Natural killer cell treated with Interleukin-12 subunit alpha and Interleukin-12 subunit beta and Interleukin-15 and Interleukin-18, amount 100 ng/mL, for 72 hours (primary cell): ENCODE measurements around the gene CST3. TPM values are rescaled to one million over a fixed set of nuclear protein-coding genes. Genes with fewer than 3 reads are reported as not detected.

Experiments used
- ATAC-seq, 2 donors: fragments of 150-1000 bp; cut with Tn5 transposase in 1 of 2; sonication (Bioruptor Pico), chemical (Tn5 transposase) in 1 of 2; 2 replicates each; pipeline ENCODE4 v1.10.0; 2021
- DNase-seq: peaks from one replicate; pipeline ENCODE4 v3.0.0; 2022; ENCODE audit warnings: low spot score
- H3K27ac Mint-ChIP-seq, 2 donors: 1 replicate in 1 of 2; 2 replicates in 1 of 2; pipeline ENCODE4 v1.8.0; 2022; ENCODE audit warnings: mixed read lengths in 2 of 2, mild to moderate bottlenecking in 1 of 2, moderate library complexity in 1 of 2
- H3K27me3 Mint-ChIP-seq, 2 donors: 1 replicate in 1 of 2; 2 replicates in 1 of 2; pipeline ENCODE4 v1.8.0; 2022; ENCODE audit warnings: mixed read lengths in 2 of 2
- H3K36me3 Mint-ChIP-seq: one replicate; pipeline ENCODE4 v1.8.0; 2022; ENCODE audit warnings: mixed read lengths
- H3K4me1 Mint-ChIP-seq, 2 donors: 1 replicate in 1 of 2; 2 replicates in 1 of 2; pipeline ENCODE4 v1.8.0; 2022; ENCODE audit warnings: low read depth in 2 of 2, mixed read lengths in 2 of 2, mild to moderate bottlenecking in 1 of 2
- H3K4me3 Mint-ChIP-seq: one replicate; pipeline ENCODE4 v1.8.0; 2022; ENCODE audit warnings: mixed read lengths
- H3K9me3 Mint-ChIP-seq: 2 replicates; pipeline ENCODE4 v1.8.0; 2022; ENCODE audit warnings: mixed read lengths
- total RNA-seq, 2 donors: library from RNA; stranded (reverse); gene quantifications; one replicate each; pipeline ENCODE4 v1.2.3, GENCODE V29; 2022

Gene CST3
- total RNA-seq, 2 donors from 2014 or later = 5.4 to 16.6 TPM

DNA sequence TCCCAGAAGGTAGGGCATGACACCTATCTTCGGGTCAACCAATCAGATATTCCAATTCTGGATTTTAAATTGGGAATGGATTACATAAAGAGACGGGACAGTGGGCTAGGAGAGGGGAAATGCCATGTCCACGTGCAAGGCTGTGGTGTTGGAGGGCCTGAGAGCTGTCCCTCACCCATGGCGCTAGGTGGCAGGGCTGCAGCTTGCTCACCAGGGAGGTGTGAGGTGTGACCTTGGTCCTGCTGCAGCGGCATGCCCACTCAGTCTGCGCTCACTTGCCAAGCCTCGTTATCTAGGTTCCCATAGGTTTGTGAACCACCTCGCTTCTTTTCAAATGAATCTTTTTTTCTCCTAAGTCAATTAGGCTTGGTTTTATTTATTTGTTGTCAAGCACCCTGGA lies 19.4 kb upstream of the CST3 start:
- Mint-ChIP-seq H3K4me3 (no peak overlapping the region), H3K27ac (no peak overlapping the region), H3K27me3 (peaks cover 7 to 20% of the 10 kb centered on the region in 2 donors), H3K36me3 (no peaks in the 10 kb centered on the region), H3K9me3 (no peaks in the 10 kb centered on the region), H3K4me1 (no peaks in the 10 kb centered on the region)
- DNase-seq (no peak), ATAC-seq (no peak)

DNA sequence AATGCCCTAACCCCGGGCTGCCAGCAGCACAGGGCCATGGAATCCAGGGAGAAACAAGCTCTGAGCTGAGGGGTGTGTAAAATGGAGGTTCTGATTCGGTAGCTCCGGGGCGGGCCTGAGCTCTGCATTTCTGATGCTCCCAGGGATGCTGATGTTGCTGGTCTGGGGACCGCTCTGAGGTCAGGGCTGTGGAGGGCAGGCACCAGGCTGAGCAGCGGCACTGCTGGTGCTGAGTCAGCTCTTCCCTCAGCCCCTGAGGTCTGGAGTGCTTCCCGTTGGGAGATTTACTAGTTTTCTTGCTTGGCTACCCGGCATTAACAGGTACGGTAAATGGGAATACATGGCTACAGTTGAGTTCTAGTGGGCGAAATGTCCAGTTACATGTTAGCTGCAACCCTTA lies 18.6 kb upstream of the CST3 start:
- no peaks in the 10 kb centered on the region for H3K9me3 Mint-ChIP-seq
- peaks cover 7 to 20% of the 10 kb centered on the region in 2 donors for H3K27me3 Mint-ChIP-seq
- H3K36me3 Mint-ChIP-seq = no peaks in the 10 kb centered on the region
- DNase-seq (no peak), ATAC-seq (no peak)
- no peak overlapping the region for H3K4me3 Mint-ChIP-seq
- H3K4me1 Mint-ChIP-seq = no peaks in the 10 kb centered on the region
- H3K27ac Mint-ChIP-seq = no peak overlapping the region

DNA sequence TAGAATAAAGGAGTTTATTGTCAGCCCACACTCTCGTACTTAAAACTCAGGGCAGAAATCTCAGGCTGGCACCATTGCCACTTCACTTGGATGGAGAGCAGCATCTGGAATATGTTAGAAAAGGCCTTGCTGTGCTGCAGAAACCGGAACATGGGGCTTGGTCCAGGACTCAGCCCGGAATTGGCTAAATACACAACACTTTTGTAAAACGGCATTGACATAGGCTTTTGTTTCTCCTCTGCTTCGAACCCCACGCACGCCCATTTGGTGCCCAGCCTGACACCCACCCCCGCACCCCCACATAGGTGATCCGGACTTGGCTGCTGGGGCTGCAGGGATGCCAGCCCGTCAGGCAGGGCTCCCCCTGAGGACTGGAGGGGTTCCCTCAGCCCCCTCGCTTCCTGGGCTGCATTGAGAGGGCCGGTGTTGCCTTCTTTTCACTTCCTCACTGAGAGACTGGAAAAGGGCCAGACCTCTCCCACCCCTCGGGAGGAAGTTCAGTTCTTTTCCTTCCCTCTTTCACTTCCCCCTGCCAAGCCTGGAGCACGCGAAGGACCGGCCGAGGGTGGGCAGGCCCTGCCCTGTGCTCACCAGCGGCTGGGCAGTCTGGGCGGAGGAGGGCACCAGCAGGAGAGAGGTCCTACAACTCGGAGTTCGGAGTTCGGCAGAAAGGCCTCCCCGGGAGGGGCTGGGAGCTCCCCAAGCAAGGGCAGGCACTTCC lies 17.9 kb upstream of the CST3 start:
- Mint-ChIP-seq H3K36me3 (no peaks in the 10 kb centered on the region), H3K27ac (no peak overlapping the region), H3K27me3 (peaks cover 7 to 20% of the 10 kb centered on the region in 2 donors), H3K9me3 (no peaks in the 10 kb centered on the region), H3K4me1 (no peaks in the 10 kb centered on the region), H3K4me3 (no peak overlapping the region)
- DNase-seq (no peak), ATAC-seq (no peak)

DNA sequence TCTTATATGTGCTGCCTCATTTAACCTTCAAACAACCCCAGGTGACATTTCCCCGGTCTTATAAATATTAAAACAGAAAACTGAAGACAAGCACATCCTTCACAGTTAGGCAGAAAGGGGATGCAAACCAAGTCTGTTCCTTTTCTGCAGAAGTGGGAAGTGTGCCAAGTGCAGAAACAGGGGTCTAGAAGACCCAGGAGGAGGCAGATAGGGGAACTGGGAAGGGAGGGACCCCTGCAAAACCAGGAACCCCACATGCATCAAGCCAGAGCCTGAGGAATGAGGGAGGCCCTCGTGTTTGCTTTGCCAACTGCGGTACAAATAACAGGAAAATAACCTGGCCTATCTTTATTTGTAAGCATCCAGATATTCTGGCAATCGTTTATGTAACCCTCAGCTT lies 17.0 kb upstream of the CST3 start:
- ATAC-seq (no peak), DNase-seq (no peak)
- Mint-ChIP-seq H3K4me1 (no peaks in the 10 kb centered on the region), H3K4me3 (no peak overlapping the region), H3K36me3 (no peaks in the 10 kb centered on the region), H3K27ac (no peak overlapping the region), H3K27me3 (peaks cover 7 to 20% of the 10 kb centered on the region in 2 donors), H3K9me3 (no peaks in the 10 kb centered on the region)

DNA sequence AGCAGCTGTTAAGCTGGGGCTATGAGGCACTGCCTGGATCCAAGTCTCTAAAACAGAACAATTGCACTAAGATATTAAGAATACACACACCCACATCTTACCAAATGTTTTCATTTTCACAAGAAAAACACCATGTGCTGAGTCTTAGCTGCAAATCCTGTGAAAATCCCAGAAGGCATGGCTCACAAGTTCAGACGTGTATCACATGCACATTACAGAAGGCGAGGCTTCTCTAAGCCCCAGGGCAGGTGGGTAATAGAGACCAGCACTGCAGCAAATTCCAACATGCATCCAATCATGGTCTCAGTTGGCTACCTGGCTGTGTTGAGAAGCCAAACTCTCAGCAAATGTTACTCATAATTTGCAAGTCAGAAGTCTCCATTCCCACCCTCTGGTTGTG lies 16.2 kb upstream of the CST3 start:
- ATAC-seq (no peak), DNase-seq (no peak)
- Mint-ChIP-seq H3K27ac (no peak overlapping the region), H3K4me1 (no peaks in the 10 kb centered on the region), H3K27me3 (peaks cover 7 to 20% of the 10 kb centered on the region in 2 donors), H3K36me3 (no peaks in the 10 kb centered on the region), H3K9me3 (no peaks in the 10 kb centered on the region), H3K4me3 (no peak overlapping the region)

DNA sequence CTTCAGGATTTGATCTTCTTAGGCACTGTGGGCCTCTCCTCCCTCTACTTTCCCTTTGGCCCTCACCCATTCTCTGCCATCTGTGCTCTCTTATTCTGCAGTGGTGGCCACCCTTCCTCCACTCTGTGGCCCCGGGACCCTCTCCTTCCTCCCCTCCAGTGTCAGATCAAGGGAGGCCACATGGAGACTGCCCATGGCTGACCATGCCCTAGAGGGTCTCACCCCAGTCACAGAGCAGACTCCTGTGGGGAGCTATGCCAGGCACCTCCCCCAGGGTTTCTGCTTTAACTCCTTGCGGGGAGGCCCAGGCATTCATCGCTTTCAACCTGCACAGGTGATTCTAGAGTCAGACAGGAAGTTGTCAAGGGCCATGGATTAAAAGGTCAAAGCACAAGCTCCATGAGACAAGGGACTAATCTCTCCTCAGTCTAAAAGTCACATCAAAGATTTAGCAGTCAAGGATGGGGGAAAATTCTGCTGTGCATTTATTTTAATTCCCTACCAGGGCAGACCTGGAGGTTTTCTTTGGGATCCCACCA lies 15.7 kb upstream of the CST3 start:
- ATAC-seq (no peak), DNase-seq (no peak)
- Mint-ChIP-seq H3K4me1 (no peaks in the 10 kb centered on the region), H3K27ac (no peak overlapping the region), H3K9me3 (no peaks in the 10 kb centered on the region), H3K4me3 (no peak overlapping the region), H3K36me3 (no peaks in the 10 kb centered on the region), H3K27me3 (peaks cover 7 to 20% of the 10 kb centered on the region in 2 donors)

DNA sequence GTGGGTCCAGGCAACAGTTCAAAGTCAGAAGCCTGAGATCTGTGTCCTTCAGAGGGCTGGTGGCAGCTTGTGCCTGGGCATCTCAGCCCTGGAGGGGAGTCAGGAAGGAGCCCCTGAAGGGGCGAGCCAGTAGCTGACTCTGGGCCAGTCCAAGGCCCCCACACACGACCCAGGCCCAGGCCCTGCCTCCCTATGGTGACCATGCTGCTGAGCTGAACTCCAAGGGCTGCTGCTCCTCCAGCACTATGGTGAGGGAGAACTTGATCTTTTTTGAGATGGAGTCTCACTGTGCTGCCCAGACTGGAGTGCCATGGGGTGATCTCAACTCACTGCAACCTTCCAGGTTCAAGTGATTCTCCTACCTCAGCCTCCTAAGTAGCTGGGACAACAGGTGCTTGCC lies 15.2 kb upstream of the CST3 start:
- Mint-ChIP-seq H3K9me3 (no peaks in the 10 kb centered on the region), H3K36me3 (no peaks in the 10 kb centered on the region)
- DNase-seq = no peak

DNA sequence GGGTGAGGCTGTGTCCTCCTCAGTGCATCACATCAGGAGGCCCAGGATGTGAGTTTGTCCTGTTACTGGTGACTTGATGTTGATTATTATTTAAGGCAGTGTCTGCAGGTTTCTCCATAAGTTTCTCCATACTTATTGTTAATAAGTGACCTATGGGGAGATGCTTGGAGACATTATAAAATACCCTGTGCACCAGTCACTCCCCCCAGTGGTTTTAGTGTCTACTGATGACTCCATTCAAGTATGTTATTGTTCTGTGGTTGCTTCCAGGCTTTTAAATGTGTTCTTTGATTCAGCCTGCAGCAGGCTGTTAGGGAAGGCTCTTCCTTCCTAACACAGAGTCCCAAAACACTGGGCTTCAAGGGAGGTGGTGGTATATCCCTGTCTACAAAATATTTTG lies 14.6 kb upstream of the CST3 start:
- ATAC-seq (no peak), DNase-seq (no peak)
- Mint-ChIP-seq H3K36me3 (no peaks in the 10 kb centered on the region), H3K4me1 (no peaks in the 10 kb centered on the region), H3K27me3 (peaks cover 4 to 20% of the 10 kb centered on the region in 2 donors), H3K9me3 (no peaks in the 10 kb centered on the region), H3K4me3 (no peak overlapping the region), H3K27ac (no peak overlapping the region)

More for the DNA sequence above, 15.2 kb upstream of the CST3 start:
- H3K4me3 Mint-ChIP-seq = no peak overlapping the region
- peaks cover 7 to 20% of the 10 kb centered on the region in 2 donors for H3K27me3 Mint-ChIP-seq
- no peaks in the 10 kb centered on the region for H3K4me1 Mint-ChIP-seq
- no peak for ATAC-seq
- no peak overlapping the region for H3K27ac Mint-ChIP-seq

DNA sequence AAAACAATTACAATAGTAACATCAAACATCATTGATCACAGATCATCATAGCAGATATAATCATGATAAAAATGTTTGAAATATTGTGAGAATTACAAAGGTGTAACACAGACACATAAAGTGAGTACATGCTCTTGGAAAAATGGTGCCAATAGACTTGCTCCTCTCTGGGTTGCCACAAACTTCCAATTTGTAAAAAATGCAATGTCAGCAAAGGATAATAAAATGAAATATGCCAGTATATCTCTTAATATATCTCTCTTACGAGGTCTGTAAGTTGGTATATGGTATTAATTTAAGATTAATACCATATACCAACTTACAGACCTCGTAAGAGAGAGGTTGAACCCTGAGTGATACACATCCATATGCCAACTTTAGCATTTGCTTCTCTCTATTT lies 13.4 kb upstream of the CST3 start:
- no peaks in the 10 kb centered on the region for H3K4me1 Mint-ChIP-seq
- no peaks in the 10 kb centered on the region for H3K9me3 Mint-ChIP-seq
- H3K36me3 Mint-ChIP-seq = no peaks in the 10 kb centered on the region
- H3K27ac Mint-ChIP-seq = no peak overlapping the region
- ATAC-seq (no peak), DNase-seq (no peak)
- no peak overlapping the region for H3K4me3 Mint-ChIP-seq
- H3K27me3 Mint-ChIP-seq = peaks cover 4 to 20% of the 10 kb centered on the region in 2 donors

DNA sequence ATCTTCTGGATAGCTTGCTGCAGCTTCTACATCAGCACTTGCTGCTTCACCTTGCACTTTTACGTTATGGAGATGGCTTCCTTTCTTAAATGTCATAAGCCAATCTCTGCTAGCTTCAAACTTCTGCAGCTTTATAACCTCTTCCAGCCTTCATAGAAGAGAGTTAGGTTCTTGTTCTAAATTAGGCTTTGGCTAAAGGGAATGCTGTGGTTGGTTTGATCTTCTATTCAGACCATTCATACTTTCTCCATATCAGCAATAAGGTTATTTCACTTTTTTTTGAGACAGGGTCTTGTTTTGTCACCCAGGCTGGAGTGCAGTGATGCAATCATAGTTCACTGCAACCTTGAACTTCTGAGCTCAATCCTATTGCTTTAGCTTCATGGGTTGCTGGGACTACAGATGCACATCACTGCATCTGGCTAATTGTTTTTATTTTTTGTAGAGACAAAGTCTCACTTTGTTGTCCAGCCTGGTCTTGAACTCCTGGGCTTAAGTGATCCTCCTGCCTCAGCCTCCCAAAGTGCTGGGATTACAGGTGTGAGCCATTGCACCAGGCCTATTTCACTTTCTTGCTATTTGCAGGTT lies 12.2 kb upstream of the CST3 start:
- H3K36me3 Mint-ChIP-seq = no peaks in the 10 kb centered on the region
- no peak for ATAC-seq
- no peaks in the 10 kb centered on the region for H3K4me1 Mint-ChIP-seq
- H3K27me3 Mint-ChIP-seq = peaks cover 8 to 25% of the 10 kb centered on the region in 2 donors
- H3K4me3 Mint-ChIP-seq = no peak overlapping the region
- H3K27ac Mint-ChIP-seq = no peak overlapping the region
- no peak for DNase-seq
- no peaks in the 10 kb centered on the region for H3K9me3 Mint-ChIP-seq

DNA sequence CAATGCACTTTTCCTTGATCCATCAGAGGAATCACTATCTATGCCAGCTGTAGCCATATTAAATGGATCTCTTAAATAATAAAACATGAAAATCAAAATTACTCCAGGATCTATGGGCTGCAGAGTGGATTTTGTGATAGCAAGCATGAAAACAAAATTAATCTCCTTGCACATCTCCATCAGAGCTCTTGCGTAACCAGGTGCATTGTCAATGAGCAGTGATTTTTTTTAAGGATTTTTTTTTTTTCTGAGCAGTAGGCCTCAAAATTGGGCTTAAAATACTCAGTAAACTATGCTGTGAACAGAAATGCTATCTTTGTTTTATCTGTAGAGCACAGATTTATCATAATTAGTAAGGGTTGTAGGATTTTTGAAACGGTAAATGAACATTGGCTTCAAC lies 11.5 kb upstream of the CST3 start:
- Mint-ChIP-seq H3K27ac (no peak overlapping the region), H3K27me3 (peaks cover 8 to 18% of the 10 kb centered on the region in 2 donors), H3K4me3 (no peak overlapping the region), H3K4me1 (no peaks in the 10 kb centered on the region), H3K36me3 (no peaks in the 10 kb centered on the region), H3K9me3 (no peaks in the 10 kb centered on the region)
- no peak for ATAC-seq
- DNase-seq = no peak

DNA sequence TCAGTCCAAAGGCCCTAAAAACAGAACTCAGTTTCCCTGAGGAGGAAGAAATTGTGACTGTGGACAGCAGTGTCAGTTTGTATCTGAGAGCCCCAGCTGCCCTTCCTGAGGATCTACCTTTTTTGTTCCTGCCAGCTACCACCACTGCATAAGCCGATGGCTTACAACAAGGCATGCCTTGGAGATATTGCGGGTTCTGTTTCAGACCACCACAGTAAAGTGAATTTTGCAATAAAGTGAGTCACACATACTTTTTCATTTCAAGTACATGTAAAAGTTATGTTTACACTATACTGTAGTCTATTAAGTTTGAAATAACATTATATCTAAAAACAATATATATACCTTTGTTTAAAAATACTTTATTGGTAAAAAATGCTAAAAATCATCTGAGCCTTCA lies 9.6 kb upstream of the CST3 start:
- H3K4me3 Mint-ChIP-seq = no peak overlapping the region
- no peak overlapping the region for H3K27ac Mint-ChIP-seq
- ATAC-seq = no peak
- no peaks in the 10 kb centered on the region for H3K4me1 Mint-ChIP-seq
- DNase-seq = no peak
- peaks cover 4 to 9% of the 10 kb centered on the region in 2 donors for H3K27me3 Mint-ChIP-seq
- no peaks in the 10 kb centered on the region for H3K36me3 Mint-ChIP-seq
- no peaks in the 10 kb centered on the region for H3K9me3 Mint-ChIP-seq

DNA sequence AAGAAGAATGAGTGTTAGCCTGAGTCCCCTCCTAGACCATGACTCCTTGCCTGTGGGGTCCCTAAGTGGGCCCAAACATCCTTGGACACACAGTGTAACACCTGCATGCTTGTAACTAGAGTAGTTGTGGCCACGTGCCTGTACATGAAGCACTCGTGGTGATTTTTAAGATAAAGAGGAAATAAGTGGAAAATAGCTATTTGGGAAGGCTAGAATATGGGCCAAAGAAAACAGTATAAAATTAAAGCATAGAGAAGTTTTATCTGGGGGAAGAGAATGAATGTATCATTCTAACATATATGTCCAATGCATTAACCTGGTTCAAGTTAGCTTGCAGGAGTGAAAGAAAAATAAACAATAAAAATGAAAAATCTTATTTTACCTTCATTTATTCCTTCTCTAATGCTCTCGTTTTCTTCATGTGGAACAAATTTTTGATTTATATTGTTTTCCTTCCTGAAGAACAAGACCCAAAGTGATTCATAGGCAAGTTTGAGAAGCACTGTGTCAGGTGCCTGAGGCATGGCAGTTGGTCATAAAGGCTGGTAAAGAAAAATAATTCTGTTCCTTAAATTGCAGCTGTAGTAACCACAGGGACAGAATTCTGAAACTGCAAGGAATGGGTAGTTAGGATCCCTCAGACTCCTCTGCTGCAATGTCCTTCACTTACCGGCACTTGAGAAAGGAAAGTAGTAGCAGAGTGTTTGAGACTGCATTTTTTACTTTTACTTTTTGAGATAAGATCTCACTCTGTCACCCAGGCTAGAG lies 8.5 kb upstream of the CST3 start:
- no peak for ATAC-seq
- no peak overlapping the region for H3K27ac Mint-ChIP-seq
- peaks cover 4 to 9% of the 10 kb centered on the region in 2 donors for H3K27me3 Mint-ChIP-seq
- no peak for DNase-seq
- H3K36me3 Mint-ChIP-seq = no peaks in the 10 kb centered on the region
- H3K4me1 Mint-ChIP-seq = no peaks in the 10 kb centered on the region
- H3K9me3 Mint-ChIP-seq = no peaks in the 10 kb centered on the region
- no peak overlapping the region for H3K4me3 Mint-ChIP-seq

DNA sequence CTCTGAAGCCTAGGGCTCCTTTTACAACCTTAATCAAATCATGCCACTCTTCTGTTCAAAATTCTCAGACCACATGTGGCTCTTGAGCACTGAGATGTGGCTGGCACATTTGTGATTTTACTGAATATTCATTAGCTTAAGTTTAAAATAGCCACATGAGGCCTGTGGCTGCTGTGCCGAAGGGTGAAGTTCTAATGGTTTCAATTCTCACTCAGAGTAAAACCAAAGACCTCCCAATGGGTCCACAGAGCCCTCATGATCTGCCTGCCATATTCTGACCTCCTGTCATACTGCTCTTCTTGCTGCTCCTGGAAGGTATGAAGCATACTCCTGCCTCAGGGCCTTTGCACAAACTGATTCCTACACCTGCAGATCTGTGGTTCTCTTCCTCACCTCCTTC lies 7.8 kb upstream of the CST3 start:
- Mint-ChIP-seq H3K4me3 (no peak overlapping the region), H3K36me3 (no peaks in the 10 kb centered on the region), H3K4me1 (no peaks in the 10 kb centered on the region), H3K27me3 (peaks cover 4 to 9% of the 10 kb centered on the region in 2 donors), H3K9me3 (no peaks in the 10 kb centered on the region), H3K27ac (no peak overlapping the region)
- no peak for ATAC-seq
- DNase-seq = no peak
